H1 (cell line): ENCODE results near the gene PHF13.

Experiments
- CREB1 ChIP-seq: IDR thresholded peaks from 2 replicates; pipeline ENCODE4 v1.6.1; 2012; ENCODE audit warnings: inconsistent platforms
- CTBP2 ChIP-seq: IDR thresholded peaks from 2 replicates; pipeline ENCODE4 v1.7.0; 2011; ENCODE audit warnings: borderline replicate concordance, mild to moderate bottlenecking, moderate library complexity, mixed read lengths, low read length; ENCODE audit not compliant: insufficient read depth, insufficient read length
- EP300 ChIP-seq, 2 experiments: IDR thresholded peaks; 1 replicate in 1 of 2; 2 replicates in 1 of 2; pipeline ENCODE4 v1.6.1; 2011 to 2012; ENCODE audit warnings: low read depth in 2 of 2, low read length in 2 of 2, mild to moderate bottlenecking in 2 of 2, borderline replicate concordance in 1 of 2, inconsistent platforms in 1 of 2, moderate library complexity in 1 of 2
- FOSL1 ChIP-seq: IDR thresholded peaks from 2 replicates; pipeline ENCODE4 v1.6.1; 2011; ENCODE audit warnings: mild to moderate bottlenecking, low read depth, low read length, moderate library complexity; ENCODE audit not compliant: insufficient read depth
- POLR2AphosphoS5 ChIP-seq: IDR thresholded peaks from 2 replicates; pipeline ENCODE4 v1.6.1; 2011; ENCODE audit warnings: low read depth, low read length

DNA sequence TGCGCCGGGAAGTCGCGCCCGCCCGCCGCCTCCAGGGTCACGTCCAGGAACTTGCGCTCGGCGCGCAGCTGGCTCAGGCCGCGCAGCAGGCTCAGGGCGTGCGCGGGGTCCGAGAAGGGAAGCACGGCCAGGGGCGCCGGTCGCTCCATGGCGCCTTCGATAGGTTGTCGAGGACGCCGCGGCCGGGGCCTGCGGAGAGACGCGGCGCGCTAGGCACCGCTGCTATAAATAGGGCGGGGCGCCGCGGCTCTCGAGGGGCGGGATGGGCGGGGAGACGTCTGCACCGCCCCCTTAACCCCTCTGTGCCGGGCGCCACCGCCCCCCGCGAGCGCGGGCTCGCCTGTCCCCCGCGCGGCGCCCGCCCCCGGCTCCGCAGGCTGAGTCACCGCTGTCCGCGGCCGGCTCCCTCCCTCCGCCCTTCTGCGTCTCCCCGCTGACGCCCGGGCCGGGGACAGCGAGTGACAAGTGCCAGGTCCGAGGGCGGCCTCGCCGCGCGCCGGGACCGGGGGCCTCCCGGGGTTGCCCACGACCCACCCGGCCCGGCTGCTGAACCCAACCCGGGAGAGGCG, 10.8 kb upstream of the PHF13 start, which contains the start of gene KLHL21:
- TF ChIP-seq CREB1, result no peak
- no peak for TF ChIP-seq CTBP2
- no peak for TF ChIP-seq EP300 (IDR thresholded peaks at IDR 0.05; ENCODE audit: borderline replicate concordance in 1 of 2, low read depth in 2 of 2, low read length in 2 of 2)
- no peak for TF ChIP-seq FOSL1
- peak; percentile 67; the same call in 1 of the 2 replicates for TF ChIP-seq POLR2AphosphoS5
